CD4-positive, alpha-beta T cell treated with Interleukin-17A for 4 hours (primary cell): ENCODE data around the gene CLDN2.
"Not testable (repeated sequence)": the region's sequence is repeated elsewhere in the genome, so short reads cannot be mapped to it uniquely, and the experiment has no call there.

Experiments
- DNase-seq: peaks from one replicate; pipeline ENCODE4 v3.0.0-alpha.2; 2020; ENCODE audit warnings: mixed read lengths

CLDN2 gene

DNA sequence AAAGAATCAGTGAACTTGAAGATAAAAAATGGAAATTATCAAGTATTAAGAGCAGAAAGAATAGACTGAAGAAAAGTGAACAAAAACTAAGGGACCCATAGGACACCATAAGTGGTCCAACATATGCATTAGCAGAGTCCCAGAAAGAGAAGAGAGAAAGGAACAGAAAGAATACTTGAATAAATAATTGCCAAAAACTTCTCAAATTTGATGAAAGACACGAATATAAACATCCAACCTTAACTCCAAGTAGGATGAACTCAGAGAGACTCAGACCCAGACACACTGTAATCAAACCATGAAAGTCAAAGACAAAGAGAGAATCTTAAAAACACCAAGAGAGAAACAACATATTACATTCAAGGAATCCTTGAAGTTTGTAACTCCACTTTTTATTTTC is 44.1 kb downstream of the CLDN2 start:
- DNase-seq, result no peak

DNA sequence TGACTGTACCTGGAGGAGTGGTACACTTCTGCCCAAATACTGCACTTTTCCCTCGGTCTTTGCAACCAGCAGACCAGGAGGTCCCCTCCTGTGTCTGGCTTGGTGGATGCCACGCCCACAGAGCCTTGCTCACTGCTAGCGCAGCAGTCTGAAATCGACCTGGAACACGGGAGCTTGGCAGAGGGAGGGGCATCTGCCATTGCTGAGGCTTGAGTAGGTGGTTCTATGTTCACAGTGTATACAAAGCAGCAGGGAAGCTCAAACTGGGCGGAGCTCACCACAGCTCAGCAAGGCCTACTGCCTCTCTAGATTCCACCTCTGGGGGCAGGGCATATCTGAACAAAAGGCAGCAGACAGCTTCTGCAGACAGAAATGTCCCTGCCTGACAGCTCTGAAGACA is 46.3 kb downstream of the CLDN2 start:
- DNase-seq, result not testable (repeated sequence)

DNA sequence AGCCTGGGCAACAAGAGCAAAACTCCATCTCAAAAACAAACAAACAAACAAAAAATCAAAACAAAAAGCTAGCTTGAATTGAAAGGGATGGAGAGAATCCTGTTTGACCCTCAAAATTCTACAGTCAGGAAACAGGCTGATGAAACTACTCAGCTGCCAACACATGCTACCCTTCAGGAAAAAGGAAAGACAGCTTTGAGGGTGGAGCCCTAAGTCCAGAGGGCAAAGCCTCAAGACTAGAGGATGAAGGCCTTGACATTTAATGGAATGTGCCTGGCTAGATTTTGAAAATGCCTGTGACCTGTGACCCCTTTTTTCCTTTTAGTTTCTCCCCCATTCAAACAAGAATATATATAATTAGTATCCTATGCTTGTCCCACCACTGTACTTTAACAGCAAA is 52.7 kb downstream of the CLDN2 start:
- DNase-seq, result no peak

DNA sequence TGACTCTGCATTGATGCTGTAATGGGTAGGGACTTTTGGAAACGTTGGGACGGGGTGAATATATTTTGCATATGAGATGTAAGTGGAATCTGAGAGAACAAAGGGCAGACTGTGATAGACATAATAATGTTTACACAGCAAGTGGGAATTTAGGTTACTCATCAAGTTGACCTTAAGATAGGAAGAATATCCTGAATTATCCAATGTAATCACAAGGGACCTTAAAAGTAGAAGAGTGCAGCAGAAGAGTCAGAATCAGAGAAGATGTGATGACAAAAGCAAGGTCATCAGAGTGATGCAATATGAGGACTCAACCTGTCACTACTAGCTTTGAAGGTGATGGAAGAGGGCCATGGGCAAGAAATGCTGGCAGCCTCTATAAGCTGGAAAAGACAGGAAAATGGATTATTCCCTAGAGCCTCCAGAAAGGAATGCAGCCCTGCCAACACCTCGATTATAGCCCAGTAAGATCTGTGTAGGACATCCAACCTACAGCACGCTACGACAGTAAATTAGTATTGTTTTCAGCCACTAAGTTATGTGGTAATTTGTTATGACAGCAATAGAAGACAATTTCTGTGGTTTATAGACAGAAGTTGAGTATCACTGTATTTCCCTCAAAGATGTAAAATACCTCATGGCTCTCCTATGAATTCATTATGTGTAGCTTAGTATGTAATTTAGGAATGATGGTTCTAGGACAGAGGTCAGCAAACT is 53.4 kb downstream of the CLDN2 start:
- DNase-seq, result no peak

DNA sequence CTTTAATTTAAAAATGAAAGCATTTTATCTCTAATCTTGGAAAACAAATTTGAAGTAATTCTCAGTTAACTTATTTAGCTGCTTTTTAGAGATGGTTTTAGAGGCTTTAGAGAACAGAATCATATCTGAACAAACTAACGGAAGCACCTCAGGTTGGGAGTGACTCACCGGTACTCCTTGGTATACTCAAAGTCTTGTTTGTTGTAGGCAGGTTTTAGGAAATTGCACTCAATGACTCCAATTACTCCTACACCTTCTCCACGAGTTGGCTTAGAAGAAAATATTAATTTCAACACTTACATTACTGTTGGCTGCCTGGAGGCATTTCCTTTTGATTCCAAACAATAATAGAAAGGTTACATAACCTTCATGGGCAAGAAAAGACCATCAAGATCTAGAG is 56.2 kb downstream of the CLDN2 start:
- DNase-seq, result no peak
